SK-N-SH (cell line): ENCODE data around the gene LDB3. TPM values are rescaled to one million over a fixed set of nuclear protein-coding genes. Genes with fewer than 3 reads are reported as not detected.

ENCODE experiments used
- CTCF ChIA-PET: fragments of 300-600, 350-600 bp; formaldehyde crosslinking; extraction: SDS; loops from one replicate; lab custom pipeline; 2021; lab: Yijun Ruan, JAX
- POLR2A ChIA-PET: fragments of 350-600 bp; sonication (Branson Sonifier 250); formaldehyde crosslinking; extraction: SDS; loops from one replicate; lab custom pipeline; 2020; ENCODE audit warnings: antibody characterized with exemption, inconsistent platforms; lab: Yijun Ruan, JAX
- DNase-seq: peaks from one replicate; pipeline ENCODE4 v3.0.0; 2012
- H2AFZ ChIP-seq: fragments of 200-600 bp; sonication (generic); 2 replicates; pipeline ENCODE4 v1.8.1; 2016; ENCODE audit warnings: antibody characterized with exemption, mild to moderate bottlenecking, low read depth
- H3F3A ChIP-seq: fragments of 200-600 bp; sonication (generic); replicated peaks from 2 replicates; pipeline ENCODE3; 2016; ENCODE audit warnings: antibody characterized with exemption, mild to moderate bottlenecking; ENCODE audit not compliant: insufficient read depth
- H3K27ac ChIP-seq, 2 experiments: fragments of 200-500 bp in 1 of 2; fragments of 200-600 bp in 1 of 2; sonication (Bioruptor generic) in 1 of 2; sonication (generic), shearing (Covaris generic) in 1 of 2; 2 replicates each; pipeline versions ENCODE4 v1.5.1 to v1.6.1; 2014 to 2016; ENCODE audit warnings: low read depth in 2 of 2, inconsistent platforms in 1 of 2, low read length in 1 of 2, mild to moderate bottlenecking in 1 of 2, mixed read lengths in 1 of 2
- H3K27me3 ChIP-seq: fragments of 200-600 bp; sonication (generic), shearing (Covaris generic); 2 replicates; pipeline ENCODE4 v1.6.1; 2016; ENCODE audit warnings: mixed run types; ENCODE audit not compliant: insufficient read depth
- H3K36me3 ChIP-seq, 2 experiments: fragments of 200-500 bp in 1 of 2; fragments of 200-600 bp in 1 of 2; sonication (Bioruptor generic) in 1 of 2; sonication (generic) in 1 of 2; replicated peaks in 1 of 2; 2 replicates each; pipeline versions ENCODE3 to v1.5.1; 2014 to 2016; ENCODE audit warnings: low read length in 1 of 2, mild to moderate bottlenecking in 1 of 2; ENCODE audit not compliant: insufficient read depth in 2 of 2, control insufficient read depth in 1 of 2
- H3K4me1 ChIP-seq, 2 experiments: fragments of 200-500 bp in 1 of 2; fragments of 200-600 bp in 1 of 2; sonication (Bioruptor generic) in 1 of 2; sonication (generic), shearing (Covaris generic) in 1 of 2; 2 replicates each; pipeline versions ENCODE4 v1.5.1 to v1.6.1; 2014 to 2016; ENCODE audit warnings: low read depth in 1 of 2, low read length in 1 of 2, mixed run types in 1 of 2; ENCODE audit not compliant: insufficient read depth in 2 of 2, control insufficient read depth in 1 of 2
- H3K4me2 ChIP-seq: fragments of 200-600 bp; sonication (generic), shearing (Covaris generic); 2 replicates; pipeline ENCODE4 v1.6.1; 2017; ENCODE audit warnings: mixed run types
- H3K4me3 ChIP-seq, 2 experiments: fragments of 200-500 bp in 1 of 2; fragments of 200-600 bp in 1 of 2; sonication (Bioruptor generic) in 1 of 2; sonication (generic), shearing (Covaris generic) in 1 of 2; 2 replicates each; pipeline versions ENCODE4 v1.5.1 to v1.8.1; 2014 to 2016; ENCODE audit warnings: low read depth in 2 of 2, inconsistent platforms in 1 of 2, low read length in 1 of 2, mild to moderate bottlenecking in 1 of 2, mixed read lengths in 1 of 2, moderate library complexity in 1 of 2
- H3K79me2 ChIP-seq: fragments of 200-600 bp; sonication (generic); 2 replicates; pipeline ENCODE4 v1.8.1; 2017; ENCODE audit warnings: mild to moderate bottlenecking; ENCODE audit not compliant: insufficient read depth
- H3K9ac ChIP-seq: fragments of 200-600 bp; sonication (generic); 2 replicates; pipeline ENCODE4 v1.6.1; 2017; ENCODE audit warnings: mixed run types
- H3K9me2 ChIP-seq: fragments of 200-600 bp; sonication (generic); 2 replicates; pipeline ENCODE4 v1.6.1; 2017; ENCODE audit warnings: mixed run types
- H3K9me3 ChIP-seq: fragments of 200-600 bp; sonication (generic); 2 replicates; pipeline ENCODE4 v1.6.1; 2017; ENCODE audit warnings: mixed run types, mild to moderate bottlenecking, moderate library complexity
- H4K20me1 ChIP-seq: fragments of 200-600 bp; sonication (generic); 2 replicates; pipeline ENCODE4 v1.6.1; 2017; ENCODE audit warnings: mild to moderate bottlenecking, mixed run types; ENCODE audit not compliant: insufficient read depth
- ELF1 ChIP-seq: IDR thresholded peaks from 2 replicates; pipeline ENCODE4 v1.4.0; 2012
- GATA2 ChIP-seq: sonication (generic); formaldehyde crosslinking; IDR thresholded peaks from 2 replicates; pipeline ENCODE4 v1.5.0; 2020; ENCODE audit warnings: mild to moderate bottlenecking, missing genetic modification reagents
- IRF3 ChIP-seq: fragments of 150-350 bp; IDR thresholded peaks from 2 replicates; pipeline ENCODE4 v1.6.1; 2016; ENCODE audit warnings: mild to moderate bottlenecking, low read depth, low read length
- JUND ChIP-seq: IDR thresholded peaks from 2 replicates; pipeline ENCODE4 v1.4.0; 2012
- MXI1 ChIP-seq: IDR thresholded peaks from 2 replicates; pipeline ENCODE4 v1.6.1; 2012; ENCODE audit warnings: mild to moderate bottlenecking, low read depth, low read length, improper control_type of control experiment
- PBX3 ChIP-seq: IDR thresholded peaks from 2 replicates; pipeline ENCODE4; 2012
- POLR2AphosphoS5 ChIP-seq: IDR thresholded peaks from 2 replicates; pipeline ENCODE4 v1.6.1; 2012; ENCODE audit warnings: low read depth, low read length
- RCOR1 ChIP-seq: fragments of 150-350 bp; IDR thresholded peaks from 2 replicates; pipeline ENCODE4 v1.6.1; 2017; ENCODE audit warnings: antibody characterized with exemption, low read length
- RFX5 ChIP-seq: IDR thresholded peaks from 2 replicates; pipeline ENCODE4 v1.6.1; 2012; ENCODE audit warnings: mild to moderate bottlenecking, improper control_type of control experiment, low read length
- TCF12 ChIP-seq: IDR thresholded peaks from 2 replicates; pipeline ENCODE4 v1.4.0; 2012
- TEAD4 ChIP-seq: IDR thresholded peaks from 2 replicates; pipeline ENCODE4 v1.4.0; 2012; ENCODE audit warnings: mild to moderate bottlenecking, borderline replicate concordance; ENCODE audit not compliant: insufficient read depth
- USF1 ChIP-seq: IDR thresholded peaks from 2 replicates; pipeline ENCODE4 v1.4.0; 2012; ENCODE audit warnings: low read depth, borderline replicate concordance
- YY1 ChIP-seq: IDR thresholded peaks from 2 replicates; pipeline ENCODE4 v1.4.0; 2012; ENCODE audit warnings: low read depth, mild to moderate bottlenecking
- ZBTB33 ChIP-seq: IDR thresholded peaks from 2 replicates; pipeline ENCODE4 v1.4.0; 2012; ENCODE audit warnings: low read depth, borderline replicate concordance
- WGBS: methylation state at CpG from one replicate; pipeline ENCODE4 v1.1.6; 2017; ENCODE audit warnings: low lambda C conversion rate; 5-methylcytosine and 5-hydroxymethylcytosine counted together
- polyA plus RNA-seq, 3 experiments: library from polyadenylated mRNA; depleted of rRNA; stranded (reverse); fragments of >200 nt; gene quantifications; 2 replicates each; pipeline ENCODE4 v1.2.3, GENCODE V29; 2012

Gene LDB3
- polyA plus RNA-seq, 1 of the 3 experiments (the other 2 are of a cell fraction) = 0.48 TPM

- TF ChIP-seq IRF3 (no peak), TEAD4 (no peak)
Measured at GRCh38 chr10:86667421-86668181, 710 bp upstream of the LDB3 start (continued).

- Histone ChIP-seq H3K9ac (no peak overlapping the region), H3K36me3 (no peaks in the 10 kb centered on the region), H3K4me1 (peaks cover 13 to 62% of the 10 kb centered on the region in 2 experiments; a peak in 3 of 4 replicates), H2AFZ (no peak overlapping the region), H3K4me2 (no peak overlapping the region), H4K20me1 (no peaks in the 10 kb centered on the region), H3K79me2 (no peaks in the 10 kb centered on the region), H3K9me3 (no peaks in the 10 kb centered on the region), H3K4me3 (no peak overlapping the region), H3K9me2 (no peaks in the 10 kb centered on the region), H3K27ac (no peak overlapping the region), H3F3A (no peaks in the 10 kb centered on the region), H3K27me3 (no peaks in the 10 kb centered on the region)
- WGBS = 85% methylated on average over 7 of the region's 8 CpGs
- TF ChIP-seq USF1 (no peak), ZBTB33 (no peak), RFX5 (no peak), JUND (no peak)
- DNase-seq = no peak
- ChIA-PET POLR2A (no interaction called here), CTCF (interaction anchor here (0.8 to 1.5 kb wide), 3 partner anchors 18 to 229 kb away, joined by 3 to 5 read pairs (median 5); no protein-coding TSS in a partner anchor)
Measured at GRCh38 chr10:86670290-86670811, 2.0 kb downstream of the LDB3 start.

- WGBS = 92% methylated on average over 6 of the region's 8 CpGs
- no peak for TF ChIP-seq RFX5
- TF ChIP-seq GATA2 (CRISPR knock-in tag) = no peak
- no peak for TF ChIP-seq RCOR1
- TF ChIP-seq POLR2AphosphoS5 = no peak
- TF ChIP-seq PBX3 = no peak
- no peak for TF ChIP-seq MXI1
- TF ChIP-seq YY1 = no peak
- TF ChIP-seq ELF1 = no peak
- TF ChIP-seq TCF12 = no peak
- CTCF ChIA-PET = interaction anchor here (1.4 to 1.5 kb wide), 2 partner anchors 18 to 229 kb away, joined by 5 read pairs; no protein-coding TSS in a partner anchor
Measured at GRCh38 chr10:86670876-86671275, 2.6 kb downstream of the LDB3 start.

More at GRCh38 chr10:86670876-86671275, 2.6 kb downstream of the LDB3 start:
- no peaks in the 10 kb centered on the region for H3K9me2 ChIP-seq
- peaks cover under 1% of the 10 kb centered on the region for H3F3A ChIP-seq
- H3K36me3 ChIP-seq = no peaks in the 10 kb centered on the region
- no peaks in the 10 kb centered on the region for H3K27me3 ChIP-seq
- H4K20me1 ChIP-seq = no peaks in the 10 kb centered on the region
- DNase-seq = no peak
- H3K4me1 ChIP-seq = peaks cover 13 to 57% of the 10 kb centered on the region in 2 experiments; a peak in 3 of 4 replicates
- no peak overlapping the region for H3K4me3 ChIP-seq
- H3K27ac ChIP-seq = no peak overlapping the region
- no peaks in the 10 kb centered on the region for H3K79me2 ChIP-seq
- POLR2A ChIA-PET = no interaction called here
- no peak overlapping the region for H2AFZ ChIP-seq
- no peak overlapping the region for H3K4me2 ChIP-seq
- no peaks in the 10 kb centered on the region for H3K9me3 ChIP-seq
- H3K9ac ChIP-seq = no peak overlapping the region
